Aorta (tissue), 5 donors: ENCODE data around the gene LONRF2. TPM values are rescaled to one million over a fixed set of nuclear protein-coding genes. Genes with fewer than 3 reads are reported as not detected.

Experiments used
- ATAC-seq: fragments of 200-7000 bp; cut with Tn5 transposase; one replicate; pipeline ENCODE4 v1.9.1; 2022; ENCODE audit warnings: moderate library complexity; ENCODE audit not compliant: low FRiP score
- DNase-seq, 2 donors: peaks; one replicate each; pipeline ENCODE4 v3.0.0-alpha.2; 2020
- H3K27ac ChIP-seq, 2 donors: one replicate each; pipeline ENCODE4 v1.5.1; 2013; ENCODE audit warnings: low read length in 2 of 2, mild to moderate bottlenecking in 2 of 2, moderate library complexity in 2 of 2, control low read depth in 1 of 2, inconsistent platforms in 1 of 2, low read depth in 1 of 2
- H3K27me3 ChIP-seq, 2 donors: one replicate each; pipeline ENCODE4 v1.6.1; 2013; ENCODE audit warnings: control low read depth in 1 of 2, low read length in 1 of 2, mild to moderate bottlenecking in 1 of 2, moderate library complexity in 1 of 2; ENCODE audit not compliant: insufficient read depth in 2 of 2, control insufficient read depth in 1 of 2
- H3K36me3 ChIP-seq, 2 donors: one replicate each; pipeline ENCODE4 v1.6.1; 2013; ENCODE audit warnings: control low read depth in 1 of 2, low read length in 1 of 2, mild to moderate bottlenecking in 1 of 2; ENCODE audit not compliant: insufficient read depth in 2 of 2, control insufficient read depth in 1 of 2
- H3K4me1 ChIP-seq, 2 donors: one replicate each; pipeline ENCODE4 v1.6.1; 2013; ENCODE audit warnings: low read length in 2 of 2, control low read depth in 1 of 2, mild to moderate bottlenecking in 1 of 2, moderate library complexity in 1 of 2; ENCODE audit not compliant: insufficient read depth in 2 of 2, control insufficient read depth in 1 of 2
- H3K4me3 ChIP-seq, 2 donors: one replicate each; pipeline ENCODE4 v1.5.1; 2013; ENCODE audit warnings: low read length in 2 of 2, control low read depth in 1 of 2, mild to moderate bottlenecking in 1 of 2
- H3K9me3 ChIP-seq: one replicate; pipeline ENCODE4 v1.6.1; 2013; ENCODE audit warnings: mild to moderate bottlenecking, low read length; ENCODE audit not compliant: control insufficient read depth
- WGBS, 2 donors: extraction: QIAGEN DNeasy Blood & Tissue Kit; methylation state at CpG; one replicate each; pipeline ENCODE4 v1.1.7; 2013; 5-methylcytosine and 5-hydroxymethylcytosine counted together
- intact Hi-C, 2 donors: fragments of 100-400 bp; cut with DNase I; formaldehyde crosslinking; loops; one replicate each; pipeline versions ENCODE4 v1.14.2 to v1.15.0; 2022
- polyA plus RNA-seq, 2 donors: library from polyadenylated mRNA; stranded (reverse); fragments of 200-250 nt; gene quantifications; one replicate each; pipeline ENCODE4 v1.2.3, GENCODE V29; 2013
- total RNA-seq, 2 donors: library from RNA; stranded (reverse); fragmentation: NEBNext Ultra II Directional; extraction: Animal tissue kit (Norgen Biotek cat#: 25700); gene quantifications; one replicate each; pipeline ENCODE4 v1.2.1, GENCODE V29; 2021
- donor health status: healthy with polysubstance abuse.
- donor health status: Bipolar disorder and iron deficiency.
- donor health status: DM: no; HTN: no; CAD: no.
- donor health status: DM: no; HTN: no; CAD: no.
- donor health status: DM: yes; HTN: yes; CAD: no.

Gene LONRF2
- total and polyA plus RNA-seq, 4 donors: 0.43 to 10.9 (median 5.5) TPM

DNA sequence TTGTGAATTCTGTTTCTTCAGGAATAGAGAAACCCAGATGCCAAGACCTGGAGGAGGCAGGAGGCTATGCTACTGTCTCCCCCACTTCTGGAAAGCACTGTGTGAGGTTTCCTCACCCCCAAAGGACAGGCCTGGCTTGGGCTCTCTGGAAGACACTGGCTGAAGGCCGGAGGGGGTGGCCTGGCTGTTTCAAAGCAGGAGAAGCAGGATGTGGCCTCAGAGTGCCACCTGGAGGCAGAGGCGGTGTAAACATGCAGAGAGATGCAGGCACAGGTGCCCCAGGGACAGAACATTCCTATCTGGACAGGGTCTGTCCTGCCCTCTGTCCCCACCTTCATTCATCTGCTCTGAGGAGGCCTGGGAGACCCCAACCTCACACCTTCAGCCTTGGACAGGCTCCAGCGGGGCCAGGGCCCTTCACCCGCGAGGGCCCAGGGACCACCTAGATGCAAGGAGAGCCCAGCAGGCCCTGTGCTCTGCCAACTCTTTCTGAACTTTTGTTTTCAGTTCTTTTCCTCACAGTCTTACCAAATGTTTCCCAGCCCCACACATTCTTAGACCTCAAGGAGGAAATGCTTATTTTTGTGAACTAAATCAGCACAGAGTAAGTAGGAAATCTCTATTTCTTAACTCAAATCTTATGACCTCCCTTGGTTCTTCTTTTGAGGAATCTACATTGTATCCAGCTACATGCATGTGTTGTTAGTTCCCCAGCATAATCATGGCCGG, 79.2 kb downstream of the LONRF2 start:
- Histone ChIP-seq H3K27me3 (no peaks in the 10 kb centered on the region), H3K36me3 (no peaks in the 10 kb centered on the region), H3K4me3 (no peak overlapping the region), H3K27ac (no peak overlapping the region), H3K4me1 (no peaks in the 10 kb centered on the region), H3K9me3 (no peaks in the 10 kb centered on the region)
- DNase-seq (peak; percentile 78 to 89), ATAC-seq (peak; percentile 68)
- whole genome bisulfite sequencing, 2 donors: 60% methylated on average over 6 of the region's 6 CpGs
- intact Hi-C loops: loop anchor here (1.0 to 10.0 kb wide), 3 partner anchors 138 to 686 kb away; no protein-coding TSS in a partner anchor

DNA sequence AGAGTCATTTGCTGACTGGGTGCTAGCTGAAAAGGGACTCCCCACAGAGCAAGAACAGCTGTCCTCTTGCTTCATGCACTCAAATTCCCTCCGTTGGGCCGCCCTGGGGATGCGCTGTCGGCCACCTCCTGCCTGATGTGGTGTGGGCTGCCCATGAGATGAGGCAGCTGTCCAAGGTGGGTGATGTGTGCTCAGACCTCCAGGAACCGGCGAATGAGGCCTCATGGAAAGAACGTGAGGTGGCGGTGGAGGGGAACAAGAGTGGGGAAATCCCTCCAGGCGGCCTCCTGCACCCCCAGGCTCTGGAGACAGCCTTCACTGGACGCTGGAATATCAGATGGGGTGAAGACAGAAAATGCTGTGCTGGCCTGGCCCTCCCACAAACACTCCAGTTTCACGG, 79.8 kb downstream of the LONRF2 start:
- intact Hi-C loops: loop anchor here (5.0 to 10.0 kb wide), 2 partner anchors 138 to 685 kb away; no protein-coding TSS in a partner anchor
- no peak overlapping the region for H3K27ac ChIP-seq
- no peaks in the 10 kb centered on the region for H3K4me1 ChIP-seq
- DNase-seq: no peak
- H3K27me3 ChIP-seq: no peaks in the 10 kb centered on the region
- no peak for ATAC-seq
- no peaks in the 10 kb centered on the region for H3K36me3 ChIP-seq
- no peak overlapping the region for H3K4me3 ChIP-seq
- 96% methylated on average over 11 of the region's 11 CpGs for WGBS, 2 donors
- no peaks in the 10 kb centered on the region for H3K9me3 ChIP-seq

DNA sequence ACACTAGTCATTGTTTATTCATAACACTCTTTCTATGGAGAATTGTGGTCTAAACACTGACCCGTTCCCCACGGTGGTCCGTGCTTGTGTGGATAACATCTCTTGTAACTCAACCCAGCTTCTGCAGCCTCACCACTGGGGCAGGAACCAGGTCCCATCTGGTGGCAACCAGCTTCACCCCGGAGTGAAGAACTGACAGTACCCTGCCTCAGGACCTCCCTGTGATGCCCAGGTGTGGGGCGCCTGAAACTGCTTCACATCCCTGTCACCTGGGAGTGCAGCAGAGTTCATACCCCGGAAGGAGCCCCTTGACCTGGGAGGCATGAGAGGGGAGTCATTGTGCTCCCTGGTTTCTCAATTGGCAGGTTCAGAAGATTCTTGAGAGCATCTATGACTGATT, 81.1 kb downstream of the LONRF2 start:
- ATAC-seq: no peak
- Histone ChIP-seq H3K4me3 (no peak overlapping the region), H3K36me3 (no peaks in the 10 kb centered on the region), H3K27ac (no peak overlapping the region), H3K27me3 (no peaks in the 10 kb centered on the region), H3K9me3 (no peaks in the 10 kb centered on the region), H3K4me1 (no peaks in the 10 kb centered on the region)
- 93 to 94% methylated on average over 6 of the region's 6 CpGs for WGBS, 2 donors
- no peak for DNase-seq
- intact Hi-C loops: loop anchor here (5.0 to 10.0 kb wide), 2 partner anchors 136 to 684 kb away; no protein-coding TSS in a partner anchor

DNA sequence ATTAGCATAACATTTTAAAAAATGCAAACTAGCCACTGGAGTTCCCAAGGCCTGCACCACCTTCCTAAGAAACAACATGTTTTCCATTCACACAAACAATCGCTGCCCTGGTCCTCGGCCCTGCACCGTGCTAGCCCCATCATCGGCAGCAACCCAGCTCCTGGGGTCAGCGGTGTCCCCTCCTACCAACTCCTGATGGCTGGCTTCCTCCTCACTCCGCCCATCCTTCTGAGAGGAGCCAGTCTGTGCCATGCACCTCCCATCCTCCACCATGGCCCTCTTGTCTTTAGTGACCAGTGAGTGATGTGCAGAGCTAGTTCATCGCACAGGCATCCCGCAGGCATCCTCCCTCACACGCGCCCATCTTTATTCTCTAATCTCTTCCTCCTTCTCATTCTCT, 81.9 kb downstream of the LONRF2 start:
- Histone ChIP-seq H3K27me3 (no peaks in the 10 kb centered on the region), H3K4me1 (no peaks in the 10 kb centered on the region), H3K9me3 (no peaks in the 10 kb centered on the region), H3K27ac (no peak overlapping the region), H3K4me3 (no peak overlapping the region), H3K36me3 (no peaks in the 10 kb centered on the region)
- DNase-seq (no peak), ATAC-seq (no peak)
- 94 to 95% methylated on average over 10 of the region's 10 CpGs for WGBS, 2 donors
- intact Hi-C loops: loop anchor here (5.0 to 10.0 kb wide), 2 partner anchors 136 to 683 kb away; no protein-coding TSS in a partner anchor

DNA sequence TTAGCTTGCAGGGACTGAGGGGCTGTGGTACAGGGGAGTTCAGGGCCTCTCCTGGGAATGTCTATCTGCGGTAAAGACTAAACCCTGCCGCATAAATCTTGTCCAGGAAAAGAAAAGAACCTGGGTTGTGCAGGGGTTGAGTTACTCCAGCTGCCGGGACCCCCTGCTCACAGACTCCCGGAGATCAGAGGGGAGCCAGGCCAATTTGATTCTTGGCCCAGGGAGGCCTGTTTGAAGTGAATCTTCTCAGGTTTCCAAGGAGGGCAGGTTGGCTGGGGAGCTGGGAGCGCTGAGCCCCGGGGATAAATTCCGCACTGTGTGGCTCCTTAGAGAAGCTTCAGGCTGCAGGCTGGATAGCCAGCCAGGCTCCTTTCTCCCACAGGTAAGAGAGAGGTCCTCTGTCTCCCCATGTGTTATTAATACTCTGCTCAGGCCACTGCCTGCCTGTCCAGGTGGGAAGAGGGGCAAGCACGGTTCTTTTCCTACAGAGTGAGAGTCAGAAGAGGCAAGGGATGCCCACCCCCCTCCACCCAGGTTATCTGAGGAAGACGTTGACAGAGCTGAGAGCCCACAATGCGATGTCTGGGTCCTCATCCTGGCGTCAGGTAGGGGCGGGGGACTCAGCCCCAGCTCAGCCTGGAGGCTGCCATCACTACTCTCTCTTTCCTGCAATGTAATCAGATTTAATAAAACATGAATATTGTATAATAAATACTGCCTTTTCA, 82.7 kb downstream of the LONRF2 start:
- ATAC-seq (no peak), DNase-seq (no peak)
- no peak overlapping the region for H3K4me3 ChIP-seq
- intact Hi-C loops: loop anchor here (5.0 to 10.0 kb wide), 2 partner anchors 135 to 682 kb away; no protein-coding TSS in a partner anchor
- 91 to 92% methylated on average over 12 of the region's 12 CpGs for WGBS, 2 donors
- no peaks in the 10 kb centered on the region for H3K4me1 ChIP-seq
- H3K27ac ChIP-seq: no peak overlapping the region
- H3K9me3 ChIP-seq: no peaks in the 10 kb centered on the region
- H3K27me3 ChIP-seq: no peaks in the 10 kb centered on the region
- H3K36me3 ChIP-seq: no peaks in the 10 kb centered on the region

DNA sequence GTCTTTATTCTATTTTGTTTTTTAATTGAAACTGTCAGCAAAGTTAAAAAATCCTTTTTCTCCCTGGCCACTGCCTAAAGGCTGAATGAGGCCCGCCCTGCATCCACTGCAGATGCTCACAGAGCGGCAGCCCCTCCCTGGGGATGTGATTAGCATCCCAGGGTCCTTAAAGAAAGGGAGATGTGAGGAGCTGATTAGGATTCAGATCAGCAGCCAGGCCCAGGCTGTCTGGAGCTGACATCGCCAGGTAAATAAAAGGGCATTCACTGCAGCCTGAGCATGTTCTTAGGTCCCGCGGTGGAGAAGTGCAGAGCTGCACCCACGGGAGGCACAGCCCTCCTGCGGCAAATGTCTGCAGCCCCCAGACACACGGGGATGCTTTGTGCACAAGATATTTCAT, 83.8 kb downstream of the LONRF2 start:
- Histone ChIP-seq H3K36me3 (no peaks in the 10 kb centered on the region), H3K4me1 (no peaks in the 10 kb centered on the region), H3K4me3 (no peak overlapping the region), H3K27me3 (no peaks in the 10 kb centered on the region), H3K27ac (no peak overlapping the region), H3K9me3 (no peaks in the 10 kb centered on the region)
- DNase-seq (no peak), ATAC-seq (no peak)
- intact Hi-C loops: no loop called here
- 90 to 94% methylated on average over 8 of the region's 8 CpGs for WGBS, 2 donors

DNA sequence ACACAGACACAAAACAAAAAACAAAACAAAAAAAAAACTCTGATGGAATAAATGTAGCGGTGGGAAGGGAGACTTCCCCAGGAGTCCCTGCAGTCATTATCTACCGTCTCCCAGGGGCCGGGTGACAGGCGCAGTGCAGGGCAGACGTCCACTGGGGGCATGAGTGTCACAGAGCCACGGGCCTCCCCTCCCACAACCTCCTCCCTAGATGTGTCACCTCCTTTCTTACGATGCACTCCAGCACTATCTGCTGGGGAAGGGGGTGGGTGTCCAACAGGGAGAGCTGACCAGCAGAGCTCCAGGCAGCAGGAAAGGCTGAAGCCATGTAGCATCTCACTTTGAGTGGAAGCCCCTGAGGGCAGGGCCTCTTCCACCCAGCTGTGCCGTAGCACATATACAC, 84.5 kb downstream of the LONRF2 start:
- no peaks in the 10 kb centered on the region for H3K27me3 ChIP-seq
- H3K9me3 ChIP-seq: no peaks in the 10 kb centered on the region
- no peak overlapping the region for H3K27ac ChIP-seq
- WGBS, 2 donors: 83 to 91% methylated on average over 8 of the region's 8 CpGs
- no peaks in the 10 kb centered on the region for H3K36me3 ChIP-seq
- DNase-seq (no peak), ATAC-seq (no peak)
- no peak overlapping the region for H3K4me3 ChIP-seq
- intact Hi-C loops: no loop called here
- no peaks in the 10 kb centered on the region for H3K4me1 ChIP-seq

DNA sequence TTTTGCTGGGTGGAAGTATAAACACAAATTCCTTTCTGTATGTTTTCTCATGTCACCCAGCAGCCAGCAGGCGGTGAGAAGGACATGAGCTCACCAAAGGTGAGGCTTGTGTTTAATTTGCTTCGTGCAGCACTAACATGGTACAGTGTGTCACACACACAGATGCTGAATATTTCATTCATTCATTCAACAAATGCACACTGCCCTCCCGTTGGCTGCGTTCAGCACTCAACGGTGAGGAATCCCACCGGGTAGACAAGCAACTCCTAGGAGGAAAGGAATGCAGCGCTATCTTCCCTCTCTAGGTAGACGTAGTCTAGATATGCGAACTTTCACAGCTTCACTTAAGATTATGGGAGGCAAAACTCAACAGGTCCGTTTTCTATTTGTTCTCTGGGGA, 85.1 kb downstream of the LONRF2 start:
- Histone ChIP-seq H3K9me3 (no peaks in the 10 kb centered on the region), H3K27ac (no peak overlapping the region), H3K4me1 (no peaks in the 10 kb centered on the region), H3K4me3 (no peak overlapping the region), H3K36me3 (no peaks in the 10 kb centered on the region), H3K27me3 (no peaks in the 10 kb centered on the region)
- intact Hi-C loops: no loop called here
- ATAC-seq: no peak
- 85% methylated on average over 10 of the region's 10 CpGs for WGBS, 2 donors
- no peak for DNase-seq

DNA sequence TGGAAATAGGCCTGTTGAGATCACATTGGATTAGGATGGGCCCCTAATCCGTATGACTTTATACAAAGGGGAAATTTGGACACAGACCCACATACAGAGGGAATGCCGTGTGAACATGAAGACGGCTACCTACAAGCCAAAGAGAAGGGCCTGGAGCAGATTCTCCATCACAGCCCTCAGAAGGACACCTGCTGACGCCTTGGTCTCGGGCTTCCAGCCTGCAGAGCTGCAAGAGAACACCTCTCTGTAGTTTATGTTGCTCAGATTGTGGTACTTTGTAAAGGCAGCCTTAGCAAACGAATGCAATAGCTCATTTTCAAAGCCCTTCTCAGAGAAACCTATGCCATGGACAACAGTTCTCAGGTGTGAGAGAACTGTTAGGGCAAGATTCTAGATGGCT, 86.1 kb downstream of the LONRF2 start:
- 90 to 97% methylated on average over 6 of the region's 6 CpGs for WGBS, 2 donors

More for the DNA sequence above, 86.1 kb downstream of the LONRF2 start:
- H3K27ac ChIP-seq: no peak overlapping the region
- ATAC-seq (no peak), DNase-seq (no peak)
- H3K27me3 ChIP-seq: no peaks in the 10 kb centered on the region
- no peak overlapping the region for H3K4me3 ChIP-seq
- H3K4me1 ChIP-seq: no peaks in the 10 kb centered on the region
- H3K36me3 ChIP-seq: no peaks in the 10 kb centered on the region
- H3K9me3 ChIP-seq: no peaks in the 10 kb centered on the region
- intact Hi-C loops: no loop called here
